Sigmoid colon (tissue), 7 donors: ENCODE results near the gene LTBP1. TPM values are rescaled to one million over a fixed set of nuclear protein-coding genes. Genes with fewer than 3 reads are reported as not detected.

Experiments used
- DNase-seq: peaks from one replicate; pipeline ENCODE4 v3.0.0-alpha.2; 2019
- H3K27ac ChIP-seq, 4 donors: fragments of 200-600 bp; sonication (generic); one replicate each; pipeline ENCODE4 v1.5.1; 2016 to 2019; ENCODE audit warnings: mild to moderate bottlenecking in 1 of 4
- H3K27me3 ChIP-seq, 3 donors: fragments of 200-600 bp; sonication (generic); one replicate each; pipeline ENCODE4 v1.5.1; 2019; ENCODE audit warnings: mild to moderate bottlenecking in 1 of 3
- H3K36me3 ChIP-seq, 4 donors: fragments of 200-600 bp; sonication (generic); one replicate each; pipeline ENCODE4 v1.5.1; 2016 to 2019
- H3K4me1 ChIP-seq, 4 donors: fragments of 200-600 bp; sonication (generic); one replicate each; pipeline ENCODE4 v1.5.1; 2017 to 2019
- H3K4me3 ChIP-seq, 4 donors: fragments of 200-600 bp; sonication (generic); one replicate each; pipeline ENCODE4 v1.5.1; 2017 to 2019; ENCODE audit warnings: mild to moderate bottlenecking in 2 of 4, moderate library complexity in 1 of 4
- H3K9me3 ChIP-seq, 4 donors: fragments of 200-600 bp in 3 of 4; sonication (generic) in 3 of 4; one replicate each; pipeline versions ENCODE4 v1.5.1 to v1.6.1; 2013 to 2019
- CTCF ChIP-seq, 4 experiments: fragments of 450-650 bp in 3 of 4; fragments of 200-600 bp in 1 of 4; IDR thresholded peaks; one replicate each; pipeline ENCODE4 v1.5.1; 2016 to 2019; ENCODE audit warnings: antibody characterized with exemption in 4 of 4, mild to moderate bottlenecking in 3 of 4, moderate library complexity in 2 of 4
- EP300 ChIP-seq, 4 donors: sonication (generic); formaldehyde crosslinking; IDR thresholded peaks; one replicate each; pipeline ENCODE4 v1.6.1; 2017; ENCODE audit warnings: antibody characterized with exemption in 4 of 4
- POLR2A ChIP-seq, 2 donors: fragments of 450-650 bp; IDR thresholded peaks; one replicate each; pipeline ENCODE4 v1.6.1; 2016; ENCODE audit warnings: antibody characterized with exemption in 2 of 2, mild to moderate bottlenecking in 2 of 2, moderate library complexity in 2 of 2
- POLR2AphosphoS5 ChIP-seq, 4 donors: sonication (generic); formaldehyde crosslinking; IDR thresholded peaks; one replicate each; pipeline ENCODE4 v1.6.1; 2017; ENCODE audit warnings: antibody characterized with exemption in 4 of 4
- WGBS, 2 donors: extraction: QIAGEN DNeasy Blood & Tissue Kit; methylation state at CpG; one replicate each; pipeline ENCODE4 v1.1.7; 2013; 5-methylcytosine and 5-hydroxymethylcytosine counted together
- intact Hi-C: fragments of 100-400 bp; cut with DNase I; formaldehyde crosslinking; loops from one replicate; pipeline ENCODE4 v1.15.1; 2023
- polyA plus RNA-seq, 3 donors: library from polyadenylated mRNA; stranded (reverse); fragments of 200-250 nt; gene quantifications; one replicate each; pipeline ENCODE4 v1.2.3, GENCODE V29; 2013
- total RNA-seq, 4 donors: library from RNA; depleted of rRNA; stranded (reverse); fragments of >200 nt; gene quantifications; one replicate each; pipeline ENCODE4 v1.1.0, GENCODE V29; 2016
- donor health status: healthy with polysubstance abuse.
- donor health status: Bipolar disorder and iron deficiency.
- donor health status: healthy.

The LTBP1 gene
- total and polyA plus RNA-seq, 7 donors, result 3.0 to 102 (median 34.2) TPM

GRCh38 chr2:33240178-33240577 lies 293.4 kb downstream of the LTBP1 start:
- no peak for DNase-seq
- Histone ChIP-seq H3K27me3 (no peaks in the 10 kb centered on the region), H3K4me3 (no peak overlapping the region), H3K4me1 (peaks cover 0 to 27% (median 5%) of the 10 kb centered on the region in 4 donors), H3K27ac (no peak overlapping the region), H3K9me3 (no peaks in the 10 kb centered on the region), H3K36me3 (no peaks in the 10 kb centered on the region)
- WGBS, 2 donors, result 36 to 75% methylated on average over 4 of the region's 4 CpGs
- TF ChIP-seq EP300 (IDR thresholded peaks at IDR 0.05), result no peak
- no peak for TF ChIP-seq POLR2A (IDR thresholded peaks at IDR 0.05)
- no peak for TF ChIP-seq CTCF (IDR thresholded peaks at IDR 0.05)
- no peak for TF ChIP-seq POLR2AphosphoS5 (IDR thresholded peaks at IDR 0.05)
- intact Hi-C loops, result no loop called here

- 56 to 90% methylated on average over 5 of the region's 5 CpGs for WGBS, 2 donors
- intact Hi-C loops, result no loop called here
- H3K4me3 ChIP-seq, result no peak overlapping the region
- H3K9me3 ChIP-seq, result no peaks in the 10 kb centered on the region
- no peaks in the 10 kb centered on the region for H3K36me3 ChIP-seq
- no peak overlapping the region for H3K27ac ChIP-seq
- no peak for DNase-seq
- peaks cover 0 to 27% (median 5%) of the 10 kb centered on the region in 4 donors for H3K4me1 ChIP-seq
- TF ChIP-seq POLR2AphosphoS5 (IDR thresholded peaks at IDR 0.05), result no peak
- no peak for TF ChIP-seq CTCF (IDR thresholded peaks at IDR 0.05)
- no peak for TF ChIP-seq EP300 (IDR thresholded peaks at IDR 0.05)
- TF ChIP-seq POLR2A (IDR thresholded peaks at IDR 0.05), result no peak
- H3K27me3 ChIP-seq, result no peaks in the 10 kb centered on the region
Observed at GRCh38 chr2:33241072-33241471, 294.3 kb downstream of the LTBP1 start.

GRCh38 chr2:33241581-33241980 lies 294.8 kb downstream of the LTBP1 start:
- Histone ChIP-seq H3K4me1 (peaks cover 0 to 27% (median 5%) of the 10 kb centered on the region in 4 donors), H3K36me3 (no peaks in the 10 kb centered on the region), H3K4me3 (no peak overlapping the region), H3K27me3 (no peaks in the 10 kb centered on the region), H3K27ac (no peak overlapping the region), H3K9me3 (no peaks in the 10 kb centered on the region)
- intact Hi-C loops, result no loop called here
- 91 to 92% methylated on average over 3 of the region's 3 CpGs for WGBS, 2 donors
- TF ChIP-seq CTCF (IDR thresholded peaks at IDR 0.05) (no peak), POLR2A (IDR thresholded peaks at IDR 0.05) (no peak), EP300 (IDR thresholded peaks at IDR 0.05) (no peak), POLR2AphosphoS5 (IDR thresholded peaks at IDR 0.05) (no peak)
- DNase-seq, result no peak

- WGBS, 2 donors, result 62 to 74% methylated on average over 1 of the region's 1 CpG
- intact Hi-C loops, result no loop called here
- TF ChIP-seq CTCF (IDR thresholded peaks at IDR 0.05) (no peak), POLR2AphosphoS5 (IDR thresholded peaks at IDR 0.05) (no peak), POLR2A (IDR thresholded peaks at IDR 0.05) (no peak), EP300 (IDR thresholded peaks at IDR 0.05) (no peak)
- DNase-seq, result no peak
- H3K4me3 ChIP-seq, result no peak overlapping the region
- no peaks in the 10 kb centered on the region for H3K27me3 ChIP-seq
- no peak overlapping the region for H3K27ac ChIP-seq
- H3K36me3 ChIP-seq, result no peaks in the 10 kb centered on the region
- peaks cover 0 to 27% (median 5%) of the 10 kb centered on the region in 4 donors for H3K4me1 ChIP-seq
- no peaks in the 10 kb centered on the region for H3K9me3 ChIP-seq
Observed at GRCh38 chr2:33242845-33243244, 296.1 kb downstream of the LTBP1 start.

GRCh38 chr2:33246432-33246831 lies 299.7 kb downstream of the LTBP1 start:
- Histone ChIP-seq H3K27ac (no peak overlapping the region), H3K4me3 (no peak overlapping the region), H3K9me3 (no peaks in the 10 kb centered on the region), H3K4me1 (peaks cover 0 to 11% (median 0%) of the 10 kb centered on the region in 4 donors), H3K27me3 (no peaks in the 10 kb centered on the region), H3K36me3 (peaks cover 0 to 6% (median 2%) of the 10 kb centered on the region in 4 donors)
- 85 to 86% methylated on average over 4 of the region's 4 CpGs for WGBS, 2 donors
- intact Hi-C loops, result no loop called here
- DNase-seq, result no peak
- TF ChIP-seq POLR2AphosphoS5 (IDR thresholded peaks at IDR 0.05) (no peak), EP300 (IDR thresholded peaks at IDR 0.05) (no peak), CTCF (IDR thresholded peaks at IDR 0.05) (no peak), POLR2A (IDR thresholded peaks at IDR 0.05) (no peak)
